Muscle of leg (tissue), 11 donors: ENCODE data around the gene CCDC177. TPM values are rescaled to one million over a fixed set of nuclear protein-coding genes. Genes with fewer than 3 reads are reported as not detected.

ENCODE experiments used
- DNase-seq: peaks from one replicate; pipeline ENCODE4 v3.0.0; 2013
- H3K27ac ChIP-seq: one replicate; pipeline ENCODE4 v1.5.1; 2013; ENCODE audit warnings: mild to moderate bottlenecking, low read length, control low read depth
- H3K27me3 ChIP-seq: one replicate; pipeline ENCODE4 v1.6.1; 2013; ENCODE audit warnings: low read length; ENCODE audit not compliant: control insufficient read depth, insufficient read depth
- H3K36me3 ChIP-seq: one replicate; pipeline ENCODE4 v1.6.1; 2013; ENCODE audit warnings: low read length; ENCODE audit not compliant: control insufficient read depth, insufficient read depth
- H3K4me1 ChIP-seq: one replicate; pipeline ENCODE4 v1.6.1; 2013; ENCODE audit warnings: low read length; ENCODE audit not compliant: control insufficient read depth, insufficient read depth
- H3K4me3 ChIP-seq: one replicate; pipeline ENCODE4 v1.5.1; 2013; ENCODE audit warnings: low read length, control low read depth
- H3K9me3 ChIP-seq: replicated peaks from 2 replicates; pipeline ENCODE4 v1.6.1; 2013; ENCODE audit warnings: low read depth, low read length; ENCODE audit not compliant: control insufficient read depth
- WGBS: methylation state at CpG from one replicate; pipeline ENCODE4 v1.1.5; 2013; ENCODE audit warnings: missing lambda C conversion rate; ENCODE audit not compliant: insufficient coverage; 5-methylcytosine and 5-hydroxymethylcytosine counted together
- polyA plus RNA-seq, 8 donors: library from polyadenylated mRNA; unstranded; fragments of 120-200 nt; gene quantifications; one replicate each; pipeline versions ENCODE4 v1.2.1 to v1.2.3, GENCODE V29; 2013; ENCODE audit warnings: inconsistent platforms in 1 of 8, low replicate concordance in 1 of 8; ENCODE audit not compliant: insufficient read length in 8 of 8, insufficient read depth in 1 of 8
- total RNA-seq: library from RNA; stranded (reverse); fragments of 120-200 nt; gene quantifications from one replicate; pipeline ENCODE4 v1.2.4, GENCODE V29; 2013

Gene CCDC177
- total and polyA plus RNA-seq, 9 donors: under 0.01 to 0.02 TPM; not detected in 7

DNA sequence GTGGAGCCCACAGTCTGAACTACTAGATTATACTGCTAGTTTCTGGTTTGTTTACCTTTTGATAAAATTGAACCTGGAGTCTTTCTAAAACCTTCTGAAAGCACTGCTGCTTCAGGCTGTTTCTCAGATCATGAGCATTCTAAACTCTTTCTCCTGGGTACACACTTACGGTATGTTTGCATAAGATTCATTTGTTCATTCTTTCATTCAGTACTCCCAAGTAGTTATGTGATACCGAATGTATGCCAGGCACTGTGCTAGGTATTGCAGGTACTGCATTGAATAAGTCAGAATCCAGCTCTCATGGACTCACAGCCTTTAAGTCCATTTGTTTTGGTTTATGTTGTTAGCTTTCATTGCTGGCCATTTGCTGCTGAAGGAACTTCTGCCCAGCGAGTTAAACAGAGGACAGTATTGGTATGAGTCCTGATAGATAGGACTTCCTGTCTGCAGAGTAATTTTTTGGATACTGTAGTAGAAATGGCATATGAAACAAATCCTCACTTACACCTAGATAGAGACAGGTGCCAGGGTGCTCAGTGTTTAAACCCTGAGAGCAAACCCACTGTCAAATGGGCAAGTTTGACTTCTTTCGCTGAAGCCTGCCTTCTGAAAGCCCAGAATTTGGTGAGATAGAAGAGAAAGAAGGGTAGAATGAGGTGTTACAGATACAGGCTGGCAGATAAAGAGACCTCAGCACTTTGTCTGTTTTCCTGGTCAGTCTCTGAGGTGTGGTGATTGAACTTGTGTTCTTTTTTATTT lies 38.8 kb upstream of the CCDC177 start:
- 75% methylated on average over 2 of the region's 4 CpGs for WGBS
- H3K9me3 ChIP-seq: no peaks in the 10 kb centered on the region
- H3K27ac ChIP-seq: peak overlapping the region; percentile 95
- no peaks in the 10 kb centered on the region for H3K27me3 ChIP-seq
- peak overlapping the region; percentile 86 for H3K4me3 ChIP-seq
- H3K4me1 ChIP-seq: peaks cover 47% of the 10 kb centered on the region
- no peaks in the 10 kb centered on the region for H3K36me3 ChIP-seq
- no peak for DNase-seq

GRCh38 chr14:69612783-69613130 lies 38.1 kb upstream of the CCDC177 start:
- peak overlapping the region; percentile 95 for H3K27ac ChIP-seq
- no peak for DNase-seq
- no peaks in the 10 kb centered on the region for H3K36me3 ChIP-seq
- H3K4me1 ChIP-seq: peaks cover 46% of the 10 kb centered on the region
- H3K27me3 ChIP-seq: no peaks in the 10 kb centered on the region
- no CpG with 5 or more reads among the region's 2 CpGs for WGBS
- no peaks in the 10 kb centered on the region for H3K9me3 ChIP-seq
- H3K4me3 ChIP-seq: peak overlapping the region; percentile 86

DNA sequence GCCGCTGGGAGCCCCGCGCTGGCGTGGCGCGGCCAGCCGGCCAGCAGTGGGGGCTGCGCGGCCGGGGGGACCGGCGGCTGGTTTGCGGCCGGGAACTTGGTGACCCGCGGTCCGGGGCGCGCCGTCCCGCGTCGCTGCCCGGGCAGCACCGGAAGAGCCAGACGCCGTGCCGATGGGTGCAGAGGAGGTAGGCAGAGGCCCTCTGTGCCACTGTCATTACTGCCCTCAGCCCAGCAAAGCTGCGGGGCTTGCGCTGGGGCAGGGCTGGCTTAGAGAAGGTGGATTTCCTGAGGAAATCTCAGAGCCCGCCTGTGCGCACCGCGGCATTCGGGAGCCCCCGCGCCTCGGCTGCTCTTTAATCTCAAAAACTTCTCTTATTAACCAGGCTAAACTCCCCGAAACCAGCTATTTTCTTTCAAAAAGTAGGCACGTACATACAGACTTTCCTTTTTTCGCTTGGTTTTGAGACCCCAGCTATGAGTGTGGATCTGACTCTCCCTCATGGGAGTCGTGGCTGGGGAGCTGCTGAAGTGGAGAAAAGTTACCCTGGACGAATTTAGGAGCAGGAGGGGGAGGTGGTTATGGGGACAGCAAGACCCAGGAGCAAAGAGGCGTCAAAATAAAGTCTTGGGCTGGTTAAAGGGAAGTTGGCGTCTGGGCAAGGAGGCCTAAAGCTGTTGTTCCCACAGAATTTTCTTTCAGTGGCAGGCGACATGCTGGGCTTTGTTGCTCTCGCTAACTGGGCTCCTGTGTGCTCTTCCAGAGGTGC lies 37.5 kb upstream of the CCDC177 start:
- 1% methylated on average over 43 of the region's 47 CpGs for WGBS
- H3K4me1 ChIP-seq: peaks cover 44% of the 10 kb centered on the region
- no peaks in the 10 kb centered on the region for H3K9me3 ChIP-seq
- peak overlapping the region; percentile 95 for H3K27ac ChIP-seq
- H3K27me3 ChIP-seq: no peaks in the 10 kb centered on the region
- DNase-seq: peak; percentile 51
- H3K36me3 ChIP-seq: no peaks in the 10 kb centered on the region
- H3K4me3 ChIP-seq: peak overlapping the region; percentile 86

DNA sequence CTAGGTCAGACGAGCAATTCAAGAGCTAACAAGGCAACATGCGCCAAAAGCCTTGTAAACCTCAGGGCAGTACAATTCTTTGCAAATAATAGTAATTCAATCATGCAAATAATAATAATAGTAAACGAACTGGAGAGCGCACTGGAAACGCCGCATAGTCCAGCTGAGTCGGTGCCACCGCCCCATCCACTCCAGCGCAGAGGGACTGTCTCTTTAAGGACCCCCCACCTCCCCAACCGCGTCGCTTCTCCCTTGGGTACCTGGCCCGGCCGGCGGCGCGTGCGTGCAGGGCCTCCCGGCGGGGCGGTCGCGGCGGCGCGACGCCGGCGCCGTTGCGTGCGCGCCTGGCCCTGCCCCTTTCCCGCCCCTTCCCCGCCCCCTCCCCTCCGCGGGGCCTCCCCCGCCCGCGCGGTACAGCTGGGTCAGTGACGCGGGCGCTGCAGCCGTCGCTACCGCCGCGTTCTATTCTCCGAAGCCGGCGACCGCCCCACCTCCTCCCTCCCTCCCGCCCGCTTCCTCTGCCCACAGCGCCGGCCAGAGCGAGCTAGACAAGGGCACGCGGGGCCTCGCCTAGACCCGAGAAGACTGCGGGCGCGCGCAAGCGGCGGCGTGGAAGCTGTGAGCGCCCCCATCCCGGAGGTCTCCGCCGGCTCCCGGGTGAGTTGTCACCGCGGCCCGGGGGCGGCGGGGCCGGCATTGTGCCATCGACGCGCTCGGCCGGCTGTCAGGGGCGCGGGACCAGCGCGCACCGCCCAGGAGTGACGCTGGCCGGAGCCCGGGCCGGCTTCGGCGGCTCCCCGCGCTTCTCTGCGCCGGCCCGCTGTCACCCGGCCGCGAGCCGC lies 36.7 kb upstream of the CCDC177 start, which contains the start of gene SUSD6:
Gene SUSD6, plus strand, starts transcription at position 425 of the 842 bp plus-strand sequence. CDS start 46,997 bp downstream, outside the sequence.
- under 1% methylated on average over 84 of the region's 105 CpGs for WGBS
- H3K4me3 ChIP-seq: peak within 1 kb of the TSS; percentile 86
- no peaks in the 10 kb centered on the region for H3K9me3 ChIP-seq
- peaks cover 43% of the 10 kb centered on the region for H3K4me1 ChIP-seq
- H3K36me3 ChIP-seq: no peaks in the 10 kb centered on the region
- H3K27ac ChIP-seq: peak within 1 kb of the TSS; percentile 95
- DNase-seq: peak; percentile 95
- no peaks in the 10 kb centered on the region for H3K27me3 ChIP-seq

- DNase-seq: no peak
- 6% methylated on average over 3 of the region's 8 CpGs for WGBS
- Histone ChIP-seq H3K36me3 (no peaks in the 10 kb centered on the region), H3K9me3 (no peaks in the 10 kb centered on the region), H3K27ac (peak overlapping the region; percentile 85), H3K4me1 (peaks cover 37% of the 10 kb centered on the region), H3K27me3 (no peaks in the 10 kb centered on the region), H3K4me3 (peak overlapping the region; percentile 57)
Measured at GRCh38 chr14:69610874-69611171, 36.2 kb upstream of the CCDC177 start.

DNA sequence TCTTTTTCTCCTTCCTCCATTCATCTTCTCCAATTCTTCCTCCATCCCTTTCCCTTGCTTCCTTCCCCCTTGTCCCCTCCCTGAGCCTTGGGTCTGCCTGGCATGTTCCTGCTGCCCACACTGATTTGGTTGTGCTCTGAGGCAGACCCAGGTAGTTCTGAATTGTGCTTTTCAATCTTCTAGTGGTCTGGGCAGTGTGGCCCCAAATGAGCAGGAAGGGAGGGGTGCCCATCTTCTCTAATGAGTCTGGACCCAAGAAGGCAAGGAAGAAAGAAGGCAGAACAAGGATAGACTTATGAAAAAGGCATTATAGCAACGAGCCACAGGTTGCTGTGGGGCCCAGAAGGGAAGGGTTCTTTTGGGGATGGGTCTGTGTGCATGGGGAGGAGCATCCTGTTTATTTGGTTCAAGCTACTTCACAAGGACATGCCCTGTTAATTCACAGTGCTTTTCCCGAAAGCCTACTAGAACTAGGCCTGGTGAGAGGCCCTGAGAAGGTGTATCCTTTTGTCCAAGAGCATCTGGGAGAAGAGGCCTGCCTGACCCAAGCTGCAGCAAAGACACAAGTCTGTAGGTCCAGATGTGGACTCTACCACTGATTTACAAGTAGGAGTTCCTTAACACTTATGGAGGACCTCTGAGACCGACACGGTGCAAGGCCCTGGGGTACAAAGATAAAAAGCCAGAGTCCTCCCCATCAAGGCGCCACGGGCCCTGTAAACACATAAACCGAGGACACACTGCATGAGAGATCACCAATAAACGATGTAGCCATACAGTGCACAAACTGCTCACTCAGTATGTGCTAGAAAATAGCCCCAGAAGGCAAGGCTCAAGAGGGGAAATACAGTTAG lies 35.6 kb upstream of the CCDC177 start:
- H3K36me3 ChIP-seq: no peaks in the 10 kb centered on the region
- no peaks in the 10 kb centered on the region for H3K9me3 ChIP-seq
- H3K27ac ChIP-seq: peak overlapping the region; percentile 85
- H3K4me3 ChIP-seq: peak overlapping the region; percentile 57
- DNase-seq: peak; percentile 55
- H3K27me3 ChIP-seq: no peaks in the 10 kb centered on the region
- WGBS: 68% methylated on average over 2 of the region's 8 CpGs
- peaks cover 32% of the 10 kb centered on the region for H3K4me1 ChIP-seq

DNA sequence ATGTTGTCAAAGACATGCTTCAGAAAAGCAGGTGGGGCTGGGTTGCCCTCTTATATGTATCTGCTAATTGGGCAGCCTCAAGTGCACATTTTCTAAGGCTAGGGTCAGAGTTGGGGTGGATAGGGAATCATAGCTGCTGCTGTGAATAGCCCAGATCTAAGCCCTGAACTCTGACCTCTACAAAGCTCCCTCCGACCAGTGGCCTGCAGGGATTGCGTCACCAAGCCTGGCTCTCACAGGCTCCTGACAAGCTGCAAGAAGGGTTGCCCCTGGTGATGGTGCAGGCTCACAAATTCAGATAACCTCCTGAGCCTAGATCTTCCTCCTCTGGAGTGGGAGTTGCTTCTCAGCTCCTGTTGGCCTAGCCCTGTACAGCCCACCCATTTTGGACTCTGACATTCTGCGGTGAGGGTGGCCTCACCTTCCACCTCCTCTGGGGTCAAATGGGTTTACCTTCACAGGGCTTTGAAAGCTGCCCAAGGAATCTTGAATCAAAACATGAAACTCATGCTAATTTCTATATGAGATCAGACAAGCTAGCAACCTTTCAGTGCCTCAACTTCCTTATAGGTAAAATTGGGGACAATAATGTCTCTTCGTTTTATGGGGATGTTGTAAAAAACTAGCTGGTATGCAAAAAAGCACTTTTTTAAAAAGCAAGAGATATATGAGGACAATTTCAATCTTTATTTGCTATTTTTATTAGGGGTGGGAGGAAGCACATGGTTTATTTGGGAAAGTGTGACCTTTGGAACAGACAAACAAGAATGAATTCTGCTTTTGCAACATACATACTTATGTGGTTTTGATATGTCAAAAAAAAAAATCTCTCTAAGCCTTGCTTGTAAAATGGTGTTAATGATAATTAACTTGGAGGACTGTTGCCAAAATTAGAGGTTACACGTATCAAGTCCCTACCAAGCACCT lies 31.9 kb upstream of the CCDC177 start:
- no peak for DNase-seq
- Histone ChIP-seq H3K4me3 (no peak overlapping the region), H3K36me3 (no peaks in the 10 kb centered on the region), H3K27ac (no peak overlapping the region), H3K9me3 (no peaks in the 10 kb centered on the region), H3K27me3 (no peaks in the 10 kb centered on the region), H3K4me1 (peaks cover 13% of the 10 kb centered on the region)
- WGBS: 77% methylated on average over 3 of the region's 5 CpGs

DNA sequence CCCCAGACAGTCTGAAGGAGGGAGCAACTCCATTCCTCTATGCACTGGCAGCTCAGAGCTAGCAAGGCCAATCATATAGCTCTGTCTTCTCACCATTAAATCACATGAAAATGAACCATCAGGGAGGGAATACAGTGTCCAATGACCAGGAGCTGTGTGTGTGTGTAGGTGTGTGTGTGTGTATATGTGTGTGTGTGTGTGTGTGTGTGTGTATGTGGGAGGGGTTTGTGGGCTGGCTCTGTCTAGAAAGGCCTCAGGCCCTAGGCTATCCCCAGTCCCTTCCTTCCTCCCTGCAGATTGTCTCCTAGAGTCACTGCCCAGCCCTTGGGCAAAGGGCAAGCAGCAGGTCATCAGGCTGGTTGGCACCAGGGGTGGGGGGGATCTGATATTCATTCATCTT lies 31.1 kb upstream of the CCDC177 start:
- Histone ChIP-seq H3K36me3 (no peaks in the 10 kb centered on the region), H3K9me3 (no peaks in the 10 kb centered on the region), H3K4me3 (no peak overlapping the region), H3K4me1 (peaks cover 9% of the 10 kb centered on the region), H3K27me3 (no peaks in the 10 kb centered on the region), H3K27ac (no peak overlapping the region)
- no peak for DNase-seq
